H9 (cell line): ENCODE measurements around the gene PLEKHN1. TPM values are rescaled to one million over a fixed set of nuclear protein-coding genes. Genes with fewer than 3 reads are reported as not detected.

Experiments used
- DNase-seq: peaks from one replicate; pipeline ENCODE4 v3.0.0-alpha.2; 2017
- H2AFZ ChIP-seq: one replicate; pipeline ENCODE4 v1.6.1; 2013; ENCODE audit warnings: mild to moderate bottlenecking, low read length, control low read depth, moderate library complexity
- H2AK5ac ChIP-seq: 2 replicates; pipeline ENCODE4 v1.6.1; 2013; ENCODE audit warnings: low read length, control low read depth, mixed read lengths; ENCODE audit not compliant: insufficient read length
- H2BK120ac ChIP-seq: one replicate; pipeline ENCODE4 v1.6.1; 2013; ENCODE audit warnings: low read depth, mild to moderate bottlenecking, low read length, control low read depth, inconsistent platforms; ENCODE audit not compliant: poor library complexity, severe bottlenecking
- H2BK12ac ChIP-seq: 2 replicates; pipeline ENCODE4 v1.6.1; 2013; ENCODE audit warnings: low read length, control low read depth, mixed read lengths, low read depth; ENCODE audit not compliant: insufficient read length
- H2BK15ac ChIP-seq: 2 replicates; pipeline ENCODE4 v1.6.1; 2013; ENCODE audit warnings: low read depth, low read length, control low read depth
- H2BK20ac ChIP-seq: one replicate; pipeline ENCODE4 v1.6.1; 2013; ENCODE audit warnings: low read depth, mild to moderate bottlenecking, low read length, control low read depth, inconsistent platforms; ENCODE audit not compliant: poor library complexity, severe bottlenecking
- H2BK5ac ChIP-seq: 2 replicates; pipeline ENCODE4 v1.6.1; 2013; ENCODE audit warnings: low read length, control low read depth, mixed read lengths; ENCODE audit not compliant: insufficient read length
- H3K14ac ChIP-seq: 2 replicates; pipeline ENCODE4 v1.6.1; 2013; ENCODE audit warnings: low read length, control low read depth; ENCODE audit not compliant: insufficient read depth
- H3K18ac ChIP-seq: 2 replicates; pipeline ENCODE4 v1.6.1; 2013; ENCODE audit warnings: low read depth, mild to moderate bottlenecking, mixed read lengths, low read length, control low read depth; ENCODE audit not compliant: insufficient read length
- H3K23ac ChIP-seq: 2 replicates; pipeline ENCODE4 v1.6.1; 2013; ENCODE audit warnings: low read length, control low read depth, mixed read lengths, low read depth; ENCODE audit not compliant: insufficient read length
- H3K23me2 ChIP-seq: 2 replicates; pipeline ENCODE4 v1.6.1; 2013; ENCODE audit warnings: low read depth, mild to moderate bottlenecking, mixed read lengths, low read length, control low read depth; ENCODE audit not compliant: insufficient read length, poor library complexity, severe bottlenecking
- H3K27ac ChIP-seq: 2 replicates; pipeline ENCODE4 v1.5.1; 2013; ENCODE audit warnings: low read length, control low read depth, mixed read lengths, low read depth; ENCODE audit not compliant: insufficient read length
- H3K27me3 ChIP-seq: 2 replicates; pipeline ENCODE4 v1.6.1; 2013; ENCODE audit warnings: low read length, control low read depth, inconsistent platforms; ENCODE audit not compliant: insufficient read depth
- H3K4ac ChIP-seq: 2 replicates; pipeline ENCODE4 v1.6.1; 2013; ENCODE audit warnings: low read depth, mild to moderate bottlenecking, control low read depth, inconsistent platforms, low read length, moderate library complexity
- H3K4me1 ChIP-seq: 2 replicates; pipeline ENCODE4 v1.6.1; 2013; ENCODE audit warnings: low read length, control low read depth, inconsistent platforms; ENCODE audit not compliant: insufficient read depth
- H3K4me2 ChIP-seq: 2 replicates; pipeline ENCODE4 v1.6.1; 2013; ENCODE audit warnings: low read length, control low read depth, mixed read lengths; ENCODE audit not compliant: insufficient read length, insufficient read depth
- H3K56ac ChIP-seq: 2 replicates; pipeline ENCODE4 v1.6.1; 2013; ENCODE audit warnings: low read depth, mild to moderate bottlenecking, mixed read lengths, low read length, control low read depth; ENCODE audit not compliant: insufficient read length
- H3K79me1 ChIP-seq: 2 replicates; pipeline ENCODE4 v1.6.1; 2013; ENCODE audit warnings: low read depth, mild to moderate bottlenecking, moderate library complexity, low read length, control low read depth, inconsistent platforms; ENCODE audit not compliant: insufficient read depth, poor library complexity, severe bottlenecking
- H3K79me2 ChIP-seq: 2 replicates; pipeline ENCODE4 v1.6.1; 2013; ENCODE audit warnings: low read length, control low read depth, inconsistent platforms; ENCODE audit not compliant: insufficient read depth
- H3K9ac ChIP-seq: 2 replicates; pipeline ENCODE4 v1.6.1; 2013; ENCODE audit warnings: low read length, control low read depth, mixed read lengths; ENCODE audit not compliant: insufficient read length; ENCODE audit errors: extremely low read depth
- H3K9me3 ChIP-seq: one replicate; pipeline ENCODE4 v1.6.1; 2013; ENCODE audit warnings: low read depth, low read length, inconsistent platforms; ENCODE audit not compliant: control insufficient read depth
- H3T11ph ChIP-seq: one replicate; pipeline ENCODE4 v1.6.1; 2013; ENCODE audit warnings: mild to moderate bottlenecking, low read length, control low read depth, inconsistent platforms
- H4K20me1 ChIP-seq: one replicate; pipeline ENCODE4 v1.6.1; 2013; ENCODE audit not compliant: control insufficient read depth, insufficient read length, insufficient read depth
- H4K5ac ChIP-seq: 2 replicates; pipeline ENCODE4 v1.6.1; 2013; ENCODE audit warnings: low read depth, mild to moderate bottlenecking, mixed read lengths, low read length, control low read depth; ENCODE audit not compliant: insufficient read length
- H4K8ac ChIP-seq: replicated peaks from 2 replicates; pipeline ENCODE4 v1.6.1; 2013; ENCODE audit warnings: low read length, control low read depth, mixed read lengths, low read depth; ENCODE audit not compliant: insufficient read length
- H4K91ac ChIP-seq: 2 replicates; pipeline ENCODE4 v1.6.1; 2013; ENCODE audit warnings: low read depth, mild to moderate bottlenecking, moderate library complexity, mixed read lengths, low read length, control low read depth; ENCODE audit not compliant: insufficient read length
- H3K27ac Mint-ChIP-seq, 3 experiments: 2 replicates in 2 of 3; 3 replicates in 1 of 3; pipeline ENCODE4 v1.8.0; 2020 to 2021; ENCODE audit warnings: mixed read lengths in 3 of 3, mild to moderate bottlenecking in 1 of 3, moderate library complexity in 1 of 3
- H3K27me3 Mint-ChIP-seq: 2 replicates; pipeline ENCODE4 v1.8.0; 2021; ENCODE audit warnings: low read depth, mild to moderate bottlenecking, moderate library complexity, mixed read lengths
- H3K36me3 Mint-ChIP-seq, 3 experiments: 2 replicates in 2 of 3; 3 replicates in 1 of 3; pipeline ENCODE4 v1.8.0; 2020 to 2021; ENCODE audit warnings: low read depth in 3 of 3, mixed read lengths in 3 of 3; ENCODE audit not compliant: insufficient read depth in 1 of 3
- H3K4me1 Mint-ChIP-seq, 2 experiments: 2 replicates each; pipeline ENCODE4 v1.8.0; 2020; ENCODE audit warnings: mixed read lengths in 2 of 2
- H3K4me3 Mint-ChIP-seq, 2 experiments: 2 replicates in 1 of 2; 3 replicates in 1 of 2; pipeline ENCODE4 v1.8.0; 2020 to 2021; ENCODE audit warnings: mild to moderate bottlenecking in 2 of 2, mixed read lengths in 2 of 2, moderate library complexity in 1 of 2
- H3K9me3 Mint-ChIP-seq, 2 experiments: 2 replicates in 1 of 2; 3 replicates in 1 of 2; pipeline ENCODE4 v1.8.0; 2020; ENCODE audit warnings: mild to moderate bottlenecking in 2 of 2, mixed read lengths in 2 of 2, moderate library complexity in 1 of 2
- WGBS: extraction: QIAGEN DNeasy Blood & Tissue Kit; methylation state at CpG from one replicate; pipeline ENCODE4 v1.1.7; 2013; ENCODE audit warnings: missing lambda C conversion rate, low lambda C conversion rate, mixed read lengths; ENCODE audit not compliant: insufficient read length; ENCODE audit errors: extremely low coverage; 5-methylcytosine and 5-hydroxymethylcytosine counted together
- total RNA-seq: library from RNA; stranded (reverse); gene quantifications from 2 replicates; pipeline ENCODE4 v1.2.1, GENCODE V29; 2021
- TF ChIP-seq, protein P1 (sequence below): fragments of 200-600 bp; sonication (generic); conservative IDR thresholded peaks from 3 replicates; pipeline ENCODE4 v1.8.0; 2021; ENCODE audit warnings: antibody characterized with exemption, mild to moderate bottlenecking

The PLEKHN1 gene
- total RNA-seq, 1 experiment from 2014 or later: 3.0 TPM

DNA sequence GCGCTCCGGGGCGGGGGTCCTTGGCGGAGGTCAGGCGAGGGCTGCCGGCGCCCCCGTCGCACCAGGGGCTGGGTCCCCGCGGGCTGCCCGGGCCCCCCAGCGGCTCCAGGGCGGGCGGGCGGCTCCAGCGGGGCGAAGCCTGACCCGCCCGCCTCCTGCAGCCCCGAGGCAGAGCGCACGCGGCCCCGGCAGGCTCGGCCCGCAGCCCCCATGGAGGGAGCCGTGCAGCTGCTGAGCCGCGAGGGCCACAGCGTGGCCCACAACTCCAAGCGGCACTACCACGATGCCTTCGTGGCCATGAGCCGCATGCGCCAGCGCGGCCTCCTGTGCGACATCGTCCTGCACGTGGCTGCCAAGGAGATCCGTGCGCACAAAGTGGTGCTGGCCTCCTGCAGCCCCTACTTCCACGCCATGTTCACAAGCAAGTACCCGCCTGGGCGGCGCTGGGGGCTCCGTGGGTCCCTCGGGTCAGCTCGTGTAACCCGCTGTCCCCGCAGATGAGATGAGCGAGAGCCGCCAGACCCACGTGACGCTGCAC lies 5.1 kb upstream of the PLEKHN1 start:
- H3K9me3 Mint-ChIP-seq: no peaks in the 10 kb centered on the region; a peak in 1 of 5 replicates
- no peaks in the 10 kb centered on the region for H3K9me3 ChIP-seq
- H3K4ac ChIP-seq: no peak overlapping the region
- no peak overlapping the region for H3K23ac ChIP-seq
- H4K20me1 ChIP-seq: no peaks in the 10 kb centered on the region
- WGBS: no CpG with 5 or more reads among the region's 56 CpGs
- H3K27me3 Mint-ChIP-seq: peaks cover 19% of the 10 kb centered on the region
- no peak overlapping the region for H3K14ac ChIP-seq
- H4K5ac ChIP-seq: no peak overlapping the region
- peaks cover 6 to 42% (median 33%) of the 10 kb centered on the region in 3 experiments; a peak in 6 of 7 replicates for H3K36me3 Mint-ChIP-seq
- no peak overlapping the region for H3K56ac ChIP-seq
- no peak overlapping the region for H2AK5ac ChIP-seq
- no peak overlapping the region; a peak in 1 of 7 replicates for H3K27ac Mint-ChIP-seq
- H3K4me1 ChIP-seq: no peaks in the 10 kb centered on the region
- H3K4me2 ChIP-seq: peak overlapping the region; percentile 0
- H3K4me3 Mint-ChIP-seq: peak overlapping the region; percentile 51 to 73
- peaks cover 4% of the 10 kb centered on the region for H3K79me1 ChIP-seq
- H3K27me3 ChIP-seq: peaks cover 4% of the 10 kb centered on the region; the same call in 1 of the 2 replicates
- H3K9ac ChIP-seq: no peak overlapping the region
- peaks cover 5% of the 10 kb centered on the region; the same call in 1 of the 2 replicates for H3K79me2 ChIP-seq
- H2BK20ac ChIP-seq: no peak overlapping the region
- no peak overlapping the region for H2BK120ac ChIP-seq
- H3K23me2 ChIP-seq: peaks cover 3% of the 10 kb centered on the region
- no peak overlapping the region for H3K18ac ChIP-seq
- TF ChIP-seq, protein P1, sequence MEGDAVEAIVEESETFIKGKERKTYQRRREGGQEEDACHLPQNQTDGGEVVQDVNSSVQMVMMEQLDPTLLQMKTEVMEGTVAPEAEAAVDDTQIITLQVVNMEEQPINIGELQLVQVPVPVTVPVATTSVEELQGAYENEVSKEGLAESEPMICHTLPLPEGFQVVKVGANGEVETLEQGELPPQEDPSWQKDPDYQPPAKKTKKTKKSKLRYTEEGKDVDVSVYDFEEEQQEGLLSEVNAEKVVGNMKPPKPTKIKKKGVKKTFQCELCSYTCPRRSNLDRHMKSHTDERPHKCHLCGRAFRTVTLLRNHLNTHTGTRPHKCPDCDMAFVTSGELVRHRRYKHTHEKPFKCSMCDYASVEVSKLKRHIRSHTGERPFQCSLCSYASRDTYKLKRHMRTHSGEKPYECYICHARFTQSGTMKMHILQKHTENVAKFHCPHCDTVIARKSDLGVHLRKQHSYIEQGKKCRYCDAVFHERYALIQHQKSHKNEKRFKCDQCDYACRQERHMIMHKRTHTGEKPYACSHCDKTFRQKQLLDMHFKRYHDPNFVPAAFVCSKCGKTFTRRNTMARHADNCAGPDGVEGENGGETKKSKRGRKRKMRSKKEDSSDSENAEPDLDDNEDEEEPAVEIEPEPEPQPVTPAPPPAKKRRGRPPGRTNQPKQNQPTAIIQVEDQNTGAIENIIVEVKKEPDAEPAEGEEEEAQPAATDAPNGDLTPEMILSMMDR: no peak
- H3T11ph ChIP-seq: no peak overlapping the region
- H2BK15ac ChIP-seq: no peak overlapping the region
- no peak overlapping the region for H2BK12ac ChIP-seq
- no peak for DNase-seq
- no peak overlapping the region for H4K8ac ChIP-seq
- H4K91ac ChIP-seq: no peak overlapping the region
- no peak overlapping the region for H2AFZ ChIP-seq
- peaks cover 7 to 11% of the 10 kb centered on the region in 2 experiments for H3K4me1 Mint-ChIP-seq
- H3K27ac ChIP-seq: no peak overlapping the region
- no peak overlapping the region for H2BK5ac ChIP-seq
